IPS-18c (cell line): ENCODE data around the gene LANCL2.
A peak's percentile ranks its signal among the peaks of the same experiment; 100 is the strongest.

Source experiments
- H3K4me3 ChIP-seq: 2 replicates; pipeline ENCODE4 v1.7.0; 2013; ENCODE audit warnings: low read depth, mild to moderate bottlenecking, low read length, moderate library complexity; ENCODE audit not compliant: insufficient read depth
- H3K9me3 ChIP-seq: one replicate; pipeline ENCODE4 v1.6.1; 2013; ENCODE audit warnings: mild to moderate bottlenecking, low read length, moderate library complexity; ENCODE audit not compliant: control insufficient read depth, insufficient read depth

LANCL2 gene, protein sequence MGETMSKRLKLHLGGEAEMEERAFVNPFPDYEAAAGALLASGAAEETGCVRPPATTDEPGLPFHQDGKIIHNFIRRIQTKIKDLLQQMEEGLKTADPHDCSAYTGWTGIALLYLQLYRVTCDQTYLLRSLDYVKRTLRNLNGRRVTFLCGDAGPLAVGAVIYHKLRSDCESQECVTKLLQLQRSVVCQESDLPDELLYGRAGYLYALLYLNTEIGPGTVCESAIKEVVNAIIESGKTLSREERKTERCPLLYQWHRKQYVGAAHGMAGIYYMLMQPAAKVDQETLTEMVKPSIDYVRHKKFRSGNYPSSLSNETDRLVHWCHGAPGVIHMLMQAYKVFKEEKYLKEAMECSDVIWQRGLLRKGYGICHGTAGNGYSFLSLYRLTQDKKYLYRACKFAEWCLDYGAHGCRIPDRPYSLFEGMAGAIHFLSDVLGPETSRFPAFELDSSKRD

GRCh38 chr7:55365205-55365674 is at the start of gene LANCL2:
TSS of gene LANCL2 (plus strand) at chr7:55365337. CDS start at chr7:55366026, 689 bp downstream.
- H3K9me3 ChIP-seq: no peaks in the 10 kb centered on the region
- peak within 1 kb of the TSS; percentile 98 for H3K4me3 ChIP-seq

DNA sequence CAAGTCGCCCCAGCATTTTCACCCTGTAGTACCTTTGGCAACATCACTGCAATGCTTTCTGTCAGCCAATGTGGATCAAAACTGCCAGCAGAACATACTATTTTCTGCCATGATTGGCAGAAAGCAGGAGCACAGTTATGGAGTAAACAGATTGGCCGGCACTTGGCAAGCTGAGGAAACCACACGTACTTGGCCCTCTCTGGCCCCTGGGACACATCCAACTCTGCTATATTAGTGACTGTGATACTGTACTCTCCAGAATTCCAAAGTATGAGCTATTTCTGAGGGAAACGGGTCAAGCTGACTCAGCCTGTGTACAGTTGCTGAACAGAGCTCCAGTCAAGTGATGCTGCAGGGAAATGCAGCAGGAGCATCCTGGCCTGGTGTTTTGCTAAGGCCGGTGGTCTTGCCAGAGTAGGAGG is 39.8 kb upstream of the LANCL2 start:
- H3K9me3 ChIP-seq: no peaks in the 10 kb centered on the region
- no peak overlapping the region for H3K4me3 ChIP-seq

GRCh38 chr7:55326081-55326835 is 38.9 kb upstream of the LANCL2 start:
- no peak overlapping the region for H3K4me3 ChIP-seq

DNA sequence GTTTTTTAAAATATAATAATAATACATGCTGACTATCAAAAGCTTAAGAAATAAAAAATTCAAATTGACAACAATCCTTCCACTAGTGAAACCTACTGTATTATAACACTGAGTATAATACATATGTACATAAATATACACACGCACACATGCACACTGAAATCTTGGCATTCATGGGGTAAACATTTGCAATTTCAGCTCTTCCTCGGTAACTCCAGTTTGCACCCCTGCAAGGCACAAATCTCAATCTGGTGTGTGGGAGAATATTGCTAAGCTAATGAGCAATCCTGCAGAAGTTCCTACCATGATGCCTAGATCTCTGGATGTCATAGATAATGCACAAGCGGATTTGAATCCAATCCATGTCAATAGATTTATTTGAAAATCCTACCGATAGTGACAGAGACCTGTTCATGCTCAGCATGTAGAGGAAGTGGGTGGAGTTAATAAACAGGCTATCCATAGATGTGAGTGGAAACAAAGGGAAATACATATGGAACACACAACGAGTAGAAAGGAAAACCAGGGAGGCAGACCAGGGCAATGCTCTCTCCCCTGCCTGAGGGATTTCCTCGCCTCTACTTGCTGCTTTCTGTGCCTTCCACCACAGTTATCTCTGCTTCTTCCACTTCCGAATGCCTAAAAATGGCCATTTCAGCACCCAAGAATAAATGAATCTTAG is 38.1 kb upstream of the LANCL2 start:
- Histone ChIP-seq H3K4me3 (no peak overlapping the region), H3K9me3 (no peaks in the 10 kb centered on the region)

More at GRCh38 chr7:55326081-55326835, 38.9 kb upstream of the LANCL2 start:
- H3K9me3 ChIP-seq: no peaks in the 10 kb centered on the region

- H3K4me3 ChIP-seq: no peak overlapping the region
- no peaks in the 10 kb centered on the region for H3K9me3 ChIP-seq
Measured at GRCh38 chr7:55335151-55335550, 30.0 kb upstream of the LANCL2 start.

DNA sequence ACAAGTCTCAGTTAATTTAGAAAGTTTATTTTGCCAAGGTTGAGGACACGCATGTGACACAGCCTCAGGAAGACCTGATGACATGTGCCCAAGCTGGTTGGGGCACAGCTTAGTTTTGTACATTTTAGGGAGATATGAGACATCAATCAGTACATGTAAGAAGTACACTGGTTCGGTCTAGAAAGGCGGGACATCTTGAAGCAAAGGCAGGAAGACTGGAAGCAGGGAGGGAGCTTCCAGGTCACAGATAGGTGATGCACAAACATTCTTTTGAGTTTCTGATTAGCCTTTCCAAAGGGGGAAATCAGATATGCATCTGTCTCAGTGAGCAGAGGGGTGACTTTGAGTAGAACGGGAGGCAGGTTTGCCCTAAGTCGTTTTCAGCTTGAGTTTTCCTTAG is 29.4 kb upstream of the LANCL2 start:
- H3K4me3 ChIP-seq: no peak overlapping the region
- H3K9me3 ChIP-seq: no peaks in the 10 kb centered on the region

DNA sequence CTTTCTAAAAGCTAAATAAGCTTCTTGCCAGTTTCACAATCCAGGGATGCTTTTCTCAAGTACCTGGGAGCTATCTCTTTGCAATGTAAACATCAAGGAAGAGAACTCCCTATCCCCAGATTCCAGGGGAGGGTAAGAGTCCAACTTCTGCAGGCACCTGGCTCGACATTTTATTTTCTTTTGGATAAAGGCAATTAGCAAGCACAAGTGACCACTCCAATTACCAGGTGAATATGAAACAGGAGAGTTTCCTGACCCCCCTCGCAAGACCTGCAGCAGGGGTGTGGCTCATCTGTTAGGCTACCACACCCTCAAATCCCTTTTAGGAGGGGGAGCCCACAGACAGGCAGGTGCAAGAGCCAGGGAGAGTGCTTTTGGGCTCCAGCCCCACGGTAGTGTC is 28.6 kb upstream of the LANCL2 start:
- no peaks in the 10 kb centered on the region for H3K9me3 ChIP-seq
- no peak overlapping the region for H3K4me3 ChIP-seq

GRCh38 chr7:55339033-55340000 is 25.8 kb upstream of the LANCL2 start:
- H3K4me3 ChIP-seq: no peak overlapping the region
- peaks cover 4% of the 10 kb centered on the region for H3K9me3 ChIP-seq

- no peak overlapping the region for H3K4me3 ChIP-seq
- H3K9me3 ChIP-seq: peaks cover 5% of the 10 kb centered on the region
Measured at GRCh38 chr7:55342216-55342871, 22.8 kb upstream of the LANCL2 start.

GRCh38 chr7:55343002-55343781 is 21.9 kb upstream of the LANCL2 start:
- Histone ChIP-seq H3K4me3 (no peak overlapping the region), H3K9me3 (peaks cover 5% of the 10 kb centered on the region)

DNA sequence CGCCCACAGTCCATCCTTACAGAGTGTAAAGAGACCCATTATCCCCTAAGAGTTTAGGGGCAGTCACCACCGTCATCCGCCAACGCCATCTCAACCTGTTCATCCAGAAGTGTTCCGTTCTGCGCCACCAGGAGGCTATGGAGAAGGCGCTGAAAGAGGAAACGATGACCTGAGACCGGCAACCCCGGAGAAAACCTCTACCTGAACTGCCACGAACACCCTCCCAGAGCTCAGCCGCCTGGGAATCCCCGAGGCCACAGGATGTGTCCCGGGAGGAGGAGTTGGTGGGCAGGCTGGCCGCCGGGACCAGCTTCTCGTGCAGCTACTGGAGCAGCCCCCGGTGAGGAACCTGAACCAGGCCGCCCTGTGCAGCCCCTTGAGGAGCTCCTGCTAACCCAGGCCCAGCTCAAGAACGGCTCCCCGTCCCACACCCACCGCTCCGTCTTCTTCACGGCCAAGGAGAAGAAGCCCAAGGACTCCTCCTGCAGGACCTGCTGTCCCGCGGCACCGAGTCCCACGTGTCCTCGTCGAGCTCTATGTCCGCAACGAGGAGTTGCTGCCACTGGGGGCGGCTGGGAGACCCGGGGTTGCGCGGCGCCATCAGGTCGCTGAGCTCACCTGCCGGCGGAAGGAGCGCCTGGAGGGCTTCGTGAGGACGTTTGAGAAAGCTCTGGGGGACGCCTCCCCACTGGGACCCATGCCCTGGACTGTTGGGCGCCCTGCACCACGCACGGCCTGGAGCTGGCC is 21.1 kb upstream of the LANCL2 start:
- H3K9me3 ChIP-seq: peaks cover 5% of the 10 kb centered on the region
- no peak overlapping the region for H3K4me3 ChIP-seq

DNA sequence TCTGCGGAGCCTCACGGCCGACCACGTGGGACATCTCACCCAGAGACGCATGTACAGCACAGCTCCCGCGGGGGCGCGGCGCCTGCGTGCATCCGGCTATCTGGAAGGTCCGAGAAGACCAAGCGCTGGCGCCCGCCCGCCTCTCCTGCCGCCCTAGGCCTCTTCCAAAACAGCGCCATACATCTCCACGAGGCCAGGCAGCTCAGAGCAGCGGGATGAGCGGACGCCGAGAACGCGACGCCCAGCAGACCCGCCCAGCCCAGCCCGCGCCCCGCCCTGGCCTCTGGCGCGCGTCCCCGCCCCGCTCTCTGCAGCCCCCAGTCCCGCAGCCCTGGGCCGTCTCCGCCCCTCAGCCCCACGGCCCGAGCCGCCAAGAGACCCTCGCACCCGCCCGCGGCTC is 20.3 kb upstream of the LANCL2 start:
- H3K4me3 ChIP-seq: no peak overlapping the region
- H3K9me3 ChIP-seq: peaks cover 5% of the 10 kb centered on the region

GRCh38 chr7:55345292-55345691 is 19.8 kb upstream of the LANCL2 start:
- H3K4me3 ChIP-seq: no peak overlapping the region
- peaks cover 5% of the 10 kb centered on the region for H3K9me3 ChIP-seq

DNA sequence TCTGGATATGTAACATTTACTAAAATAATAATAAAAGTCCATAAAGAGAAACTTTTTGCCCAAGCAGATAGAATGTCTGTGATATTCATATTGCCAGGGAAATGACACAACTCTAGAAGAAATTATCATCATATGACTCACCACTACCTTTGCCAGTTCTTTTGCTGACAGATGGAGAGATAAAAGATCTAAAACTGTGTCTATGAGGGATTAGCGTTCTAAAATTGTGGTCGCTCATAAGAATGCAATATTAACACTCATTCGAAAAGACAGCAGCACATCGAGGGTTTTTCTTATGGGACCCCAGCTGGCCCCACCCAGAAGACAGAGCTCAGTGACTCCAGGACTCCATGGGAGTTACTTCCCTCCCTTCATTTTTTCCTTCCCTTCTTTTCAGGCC is 16.6 kb upstream of the LANCL2 start:
- H3K9me3 ChIP-seq: peaks cover 3% of the 10 kb centered on the region
- H3K4me3 ChIP-seq: no peak overlapping the region

GRCh38 chr7:55349121-55349520 is 16.0 kb upstream of the LANCL2 start:
- H3K4me3 ChIP-seq: no peak overlapping the region
- peaks cover 3% of the 10 kb centered on the region for H3K9me3 ChIP-seq
